NCI-H1105 (cell line): ENCODE measurements around the gene ZBTB40.
A peak's percentile ranks its signal among the peaks of the same experiment; 100 is the strongest.

Experiments
- DNase-seq: peaks from one replicate; lab custom pipeline; 2025; lab: John Stamatoyannopoulos, UW

ZBTB40 gene

DNA sequence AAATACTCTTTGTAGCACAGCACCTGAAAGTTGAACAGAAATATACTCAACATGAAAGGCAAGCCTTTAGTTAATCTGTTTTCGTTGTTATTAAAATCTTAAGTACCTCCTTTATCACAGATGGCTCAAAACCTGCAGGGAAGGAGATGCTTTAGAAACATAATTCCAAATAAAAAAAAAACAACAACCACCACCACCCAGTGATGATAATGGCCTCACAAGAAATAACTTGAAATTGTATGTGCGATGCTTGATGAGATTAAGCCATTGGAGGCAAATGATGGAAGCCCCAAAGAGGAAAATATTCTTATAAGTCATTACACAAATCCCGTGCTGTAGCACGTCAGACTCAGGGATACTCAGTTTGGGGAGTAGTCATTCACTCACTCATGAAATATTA, 24.9 kb upstream of the ZBTB40 start:
- DNase-seq, result no peak

DNA sequence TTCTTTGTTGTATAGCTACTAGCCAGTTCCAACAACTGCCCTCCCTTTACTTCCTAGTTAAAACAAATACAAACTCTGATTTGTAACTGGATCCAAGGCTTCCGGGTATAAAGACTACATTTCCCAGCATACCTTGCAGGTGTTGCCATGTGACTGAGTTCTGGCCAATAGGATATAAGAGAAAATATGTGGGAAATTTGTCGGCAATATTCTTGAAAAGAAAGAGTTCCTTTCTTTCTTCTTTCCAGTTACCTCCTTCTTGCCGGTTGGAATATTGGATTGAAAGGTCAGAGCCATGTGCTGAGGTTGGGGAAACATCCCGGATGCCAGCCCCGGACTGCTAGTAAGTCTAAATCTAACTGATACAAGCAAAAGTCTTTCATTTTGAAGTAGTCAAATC, 23.0 kb upstream of the ZBTB40 start:
- DNase-seq, result no peak

- no peak for DNase-seq
These were observed 19.7 kb upstream of the ZBTB40 start for GRCh38 chr1:22431965-22432364.

DNA sequence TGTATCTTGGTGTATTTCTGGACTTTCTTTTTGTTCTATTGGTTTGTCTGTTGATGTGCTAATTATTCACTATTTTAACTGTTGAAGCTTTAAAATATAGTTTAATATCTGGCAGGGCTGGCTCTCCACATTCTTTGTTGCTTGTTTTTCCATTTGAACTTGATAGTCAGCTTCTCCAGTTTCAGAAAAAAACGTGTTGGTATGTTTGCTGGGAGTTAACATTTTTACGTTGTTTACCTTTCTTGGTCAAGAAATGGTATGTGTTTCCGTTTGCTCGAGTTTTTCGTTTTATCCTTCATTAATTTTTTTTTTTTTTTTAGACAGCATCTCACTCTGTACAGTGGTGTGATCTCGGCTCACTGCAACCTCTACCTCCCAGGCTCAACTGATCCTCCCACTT, 16.9 kb upstream of the ZBTB40 start:
- no peak for DNase-seq

GRCh38 chr1:22436948-22437347, 14.7 kb upstream of the ZBTB40 start:
- no peak for DNase-seq

- DNase-seq, result no peak
These were observed 14.1 kb upstream of the ZBTB40 start for GRCh38 chr1:22437573-22437972.

GRCh38 chr1:22440582-22440981, 11.1 kb upstream of the ZBTB40 start:
- DNase-seq, result no peak

DNA sequence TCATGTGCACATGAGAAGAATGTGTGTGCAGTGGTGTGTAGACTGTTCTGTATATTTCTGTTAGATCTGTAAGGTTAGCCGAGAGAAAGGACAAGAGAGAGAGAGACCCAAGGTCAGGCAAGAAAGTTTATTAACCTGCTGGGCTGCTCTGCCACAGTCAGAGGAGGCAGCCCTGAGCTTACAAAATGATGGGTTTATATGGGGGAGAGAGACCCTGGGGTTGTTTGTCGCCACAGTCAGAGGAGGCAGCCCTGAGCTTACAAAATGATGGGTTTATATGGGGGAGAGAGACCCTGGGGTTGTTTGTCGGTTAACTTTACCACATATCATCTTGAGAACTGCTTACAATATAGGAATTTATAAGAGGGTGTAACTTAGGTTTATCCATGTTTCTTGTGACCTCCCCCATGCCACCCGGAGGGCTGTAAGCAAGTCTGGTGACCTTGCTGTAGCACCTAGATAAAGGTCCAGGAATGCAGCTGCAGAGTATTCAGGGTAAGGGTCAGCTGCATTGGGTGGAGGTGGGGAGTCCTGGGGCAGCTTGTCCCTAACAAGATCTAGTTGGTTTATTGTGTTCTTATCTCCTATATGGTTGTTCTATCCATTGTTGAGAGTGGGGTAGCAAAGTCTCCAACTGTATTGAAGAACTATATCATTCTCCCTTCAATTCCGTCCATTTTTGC, 9.3 kb upstream of the ZBTB40 start:
- no peak for DNase-seq

DNA sequence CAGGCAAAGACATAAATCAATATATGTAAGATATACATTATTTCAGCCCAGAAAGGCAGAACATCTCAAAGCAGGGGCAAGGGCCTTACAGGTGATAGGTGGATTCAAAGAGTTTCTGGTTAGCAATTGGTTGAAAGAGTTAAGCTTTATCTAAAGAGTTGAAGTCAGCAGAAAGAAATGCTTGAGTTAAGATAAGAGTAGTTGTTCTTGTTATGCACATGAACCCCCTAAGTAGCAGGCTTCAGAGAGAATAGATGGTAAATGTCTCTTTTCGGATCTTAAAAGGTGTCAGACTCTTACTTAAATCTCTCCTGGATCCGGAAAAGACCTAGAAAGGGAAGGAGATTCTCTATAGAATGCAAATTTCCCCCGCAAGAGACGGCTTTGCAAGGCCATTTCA, 8.3 kb upstream of the ZBTB40 start:
- DNase-seq, result no peak

- no peak for DNase-seq
These were observed 6.8 kb upstream of the ZBTB40 start for GRCh38 chr1:22444856-22445255.

GRCh38 chr1:22447621-22448111, 4.0 kb upstream of the ZBTB40 start:
- no peak for DNase-seq

- no peak for DNase-seq
These were observed 2.0 kb upstream of the ZBTB40 start for GRCh38 chr1:22449636-22450035.

DNA sequence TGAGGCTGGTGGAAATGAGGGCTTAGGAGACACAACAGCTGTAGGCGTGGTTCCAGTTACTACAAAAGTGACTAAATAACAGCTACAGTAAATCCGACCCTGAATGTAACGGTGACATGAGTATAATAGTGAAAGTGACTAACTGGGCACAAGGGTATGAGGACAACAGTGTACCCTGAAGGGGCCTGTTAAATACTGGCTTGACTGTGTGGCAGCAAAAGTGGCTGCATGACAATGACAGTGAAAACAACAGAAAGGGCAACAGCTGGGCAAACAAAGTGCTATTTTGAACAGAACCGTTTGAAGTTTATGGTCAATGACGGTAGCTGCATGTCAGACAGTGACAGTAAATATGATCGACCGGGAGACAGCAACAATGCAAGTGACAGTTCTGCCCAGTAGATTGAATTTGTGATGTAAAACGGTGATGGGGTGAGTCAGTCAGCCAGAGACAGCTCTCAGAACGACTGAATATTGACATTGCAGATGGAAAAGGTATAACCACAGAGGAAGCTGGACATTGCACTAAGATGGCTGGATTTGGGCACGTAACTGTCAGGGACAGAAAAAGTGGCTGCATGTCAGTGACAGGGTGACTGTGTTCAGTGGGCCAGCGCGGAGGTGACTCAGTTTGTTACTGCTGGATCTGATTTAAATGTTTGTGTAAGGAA, 1.2 kb upstream of the ZBTB40 start:
- peak; percentile 27 for DNase-seq

DNA sequence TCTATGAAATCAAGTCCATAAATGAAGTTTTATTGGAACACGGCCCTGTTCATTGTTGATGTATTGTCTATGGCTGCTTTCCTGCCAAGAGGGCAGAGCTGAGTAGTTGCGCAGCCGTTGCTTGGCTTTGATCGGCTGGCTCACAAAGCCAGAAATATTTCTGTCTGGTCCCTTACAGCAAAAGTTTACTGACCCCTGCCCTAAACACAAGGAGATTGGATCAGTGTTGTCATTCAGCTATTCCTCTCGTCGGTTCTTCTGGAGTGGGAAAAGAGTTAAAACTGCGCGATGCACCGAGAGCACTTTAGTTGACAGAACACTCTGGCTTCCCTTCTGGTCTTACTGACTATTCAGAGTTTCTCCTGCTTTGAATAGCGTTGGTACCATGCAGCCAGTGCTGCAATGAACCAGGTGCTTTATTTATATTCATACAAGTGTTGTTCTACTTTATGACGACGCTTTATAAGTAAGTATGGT, 868 bp downstream of the ZBTB40 start:
- DNase-seq, result peak; percentile 27

DNA sequence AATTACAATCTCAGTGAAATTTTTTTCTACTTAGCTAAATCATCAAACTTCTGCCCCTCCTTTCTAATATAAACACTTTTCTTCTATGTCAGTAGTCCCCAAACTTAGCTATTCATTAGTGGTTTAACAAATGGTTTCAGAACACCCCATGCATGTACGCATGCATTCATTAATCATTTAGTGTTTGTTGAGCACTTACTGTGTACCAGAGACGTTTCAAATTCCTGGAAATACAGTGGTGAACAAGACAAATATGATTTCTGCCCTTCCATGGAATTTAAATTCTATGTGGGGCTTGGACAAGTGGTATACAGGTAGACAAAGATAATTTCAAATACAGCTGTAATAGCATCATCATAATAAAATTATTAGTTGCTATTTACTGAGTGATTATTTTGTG, 1.5 kb downstream of the ZBTB40 start:
- no peak for DNase-seq

DNA sequence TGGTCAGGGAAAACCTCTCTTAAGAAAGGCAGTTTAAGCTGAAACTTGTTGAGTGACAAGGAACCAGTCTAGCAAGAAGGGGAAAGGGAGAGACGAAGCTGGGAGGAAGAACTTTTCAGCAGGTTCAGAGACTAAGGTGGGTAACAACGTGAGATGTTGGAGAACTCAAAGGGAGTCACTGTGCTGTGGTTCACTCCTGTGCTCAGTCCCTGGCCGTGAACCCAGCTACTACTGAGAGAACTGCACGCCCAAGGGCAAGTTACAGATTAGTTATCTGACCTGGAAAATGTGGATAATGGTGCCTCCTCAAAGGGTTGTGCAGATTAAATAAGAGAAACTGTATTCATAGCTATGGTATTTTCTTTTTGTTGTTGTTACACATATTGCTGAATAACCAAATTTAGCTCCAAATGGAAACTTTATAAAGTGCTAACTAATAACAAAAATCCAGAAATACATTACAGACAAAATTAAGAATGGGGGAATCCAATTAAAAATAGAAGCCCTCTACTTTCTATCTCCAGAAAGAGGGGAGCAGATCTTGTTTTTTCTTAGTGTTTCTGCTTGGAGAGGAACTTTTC, 2.9 kb downstream of the ZBTB40 start:
- no peak for DNase-seq

GRCh38 chr1:22457345-22457744, 5.7 kb downstream of the ZBTB40 start:
- no peak for DNase-seq

DNA sequence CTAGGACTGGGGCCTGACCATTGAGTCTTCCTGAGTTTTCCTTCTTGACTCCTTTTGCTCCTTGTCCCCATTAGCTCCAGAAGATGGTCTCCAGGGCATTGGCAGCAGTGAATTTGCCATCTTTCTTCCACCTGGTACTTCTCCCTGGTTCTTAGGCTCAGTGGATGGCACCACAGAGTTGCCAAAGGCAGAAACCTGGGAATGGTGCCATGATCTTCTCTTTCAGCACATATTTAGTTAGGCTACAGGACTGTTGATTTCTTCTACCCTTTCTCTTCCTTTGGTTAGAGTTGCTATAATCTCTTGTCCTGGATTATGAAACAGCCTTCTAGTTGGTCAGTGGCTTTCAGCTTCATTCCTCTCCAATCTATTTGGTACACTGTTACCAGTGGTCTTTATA, 6.2 kb downstream of the ZBTB40 start:
- DNase-seq, result no peak

- DNase-seq, result no peak
These were observed 9.4 kb downstream of the ZBTB40 start for GRCh38 chr1:22461100-22461499.

GRCh38 chr1:22461678-22462527, 10.3 kb downstream of the ZBTB40 start:
- DNase-seq, result no peak

DNA sequence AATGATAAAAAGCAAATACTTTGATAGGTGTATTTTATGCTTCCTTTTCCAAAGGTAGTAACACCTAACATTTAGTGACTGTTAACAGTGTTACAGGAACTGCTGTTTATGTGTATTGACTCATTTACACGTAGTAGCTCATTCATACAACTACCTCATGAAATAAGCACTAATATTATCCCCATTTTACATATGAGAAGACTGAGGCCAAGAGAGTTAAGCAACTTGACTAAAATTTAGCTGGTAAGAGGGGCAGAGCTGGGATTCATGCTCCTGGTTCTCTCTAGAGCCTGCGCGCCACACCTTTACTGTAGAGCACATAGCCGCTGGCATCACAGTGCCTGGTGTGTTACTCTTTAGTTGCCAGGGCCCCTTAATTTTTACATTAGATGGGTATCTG, 11.3 kb downstream of the ZBTB40 start:
- DNase-seq, result no peak

- DNase-seq, result no peak
These were observed 13.4 kb downstream of the ZBTB40 start for GRCh38 chr1:22465015-22465565.
